GM12878 (cell line): ENCODE data around the gene RILPL2. TPM values are rescaled to one million over a fixed set of nuclear protein-coding genes. Genes with fewer than 3 reads are reported as not detected.
A peak's percentile ranks its signal among the peaks of the same experiment; 100 is the strongest.

Experiments used
- ATF2 ChIP-seq: IDR thresholded peaks from 2 replicates; pipeline ENCODE4 v1.6.1; 2012; ENCODE audit warnings: low read length, inconsistent platforms
- BCL11A ChIP-seq: IDR thresholded peaks from 2 replicates; pipeline ENCODE4 v1.6.1; 2011; ENCODE audit warnings: low read depth, low read length
- BRCA1 ChIP-seq: IDR thresholded peaks from 2 replicates; pipeline ENCODE4 v1.6.1; 2011; ENCODE audit warnings: low read depth, low read length, improper control_type of control experiment
- E2F8 ChIP-seq: fragments of 450-650 bp; IDR thresholded peaks from 2 replicates; pipeline ENCODE4 v1.6.1; 2018; ENCODE audit warnings: mild to moderate bottlenecking, low read depth, moderate library complexity; ENCODE audit not compliant: partially characterized antibody
- EP300 ChIP-seq, 2 experiments: fragments of 150-350 bp in 1 of 2; IDR thresholded peaks; 2 replicates each; pipeline ENCODE4 v1.6.1; 2011 to 2012; ENCODE audit warnings: low read depth in 2 of 2, low read length in 2 of 2, borderline replicate concordance in 1 of 2, improper control_type of control experiment in 1 of 2, inconsistent platforms in 1 of 2; ENCODE audit not compliant: control insufficient read depth in 1 of 2
- GATAD2B ChIP-seq: fragments of 450-650 bp; conservative IDR thresholded peaks from 2 replicates; pipeline ENCODE4 v1.6.1; 2017; ENCODE audit warnings: low read depth, mild to moderate bottlenecking, moderate library complexity
- MAX ChIP-seq: IDR thresholded peaks from 2 replicates; pipeline ENCODE4 v1.6.1; 2012; ENCODE audit warnings: low read depth, low read length, improper control_type of control experiment
- RB1 ChIP-seq: fragments of 450-650 bp; formaldehyde crosslinking; IDR thresholded peaks from 2 replicates; pipeline ENCODE4 v1.6.1; 2017; ENCODE audit warnings: mild to moderate bottlenecking, borderline replicate concordance
- RUNX3 ChIP-seq: IDR thresholded peaks from 2 replicates; pipeline ENCODE4 v1.6.1; 2012; ENCODE audit warnings: low read length, inconsistent platforms
- SKIL ChIP-seq: fragments of 450-650 bp; IDR thresholded peaks from 2 replicates; pipeline ENCODE4 v1.6.1; 2017; ENCODE audit warnings: mild to moderate bottlenecking, low read depth, inconsistent platforms; ENCODE audit not compliant: poor library complexity, severe bottlenecking
- STAT1 ChIP-seq: fragments of 450-650 bp; conservative IDR thresholded peaks from 2 replicates; pipeline ENCODE4 v1.6.1; 2014; ENCODE audit warnings: antibody characterized with exemption, mild to moderate bottlenecking
- TCF3 ChIP-seq: IDR thresholded peaks from 2 replicates; pipeline ENCODE4 v1.6.1; 2012; ENCODE audit warnings: low read depth, mild to moderate bottlenecking, low read length, borderline replicate concordance; ENCODE audit not compliant: insufficient read depth
- YBX1 ChIP-seq: fragments of 450-650 bp; IDR thresholded peaks from 2 replicates; pipeline ENCODE4 v1.6.1; 2016; ENCODE audit warnings: antibody characterized with exemption
- ZNF384 ChIP-seq: IDR thresholded peaks from 2 replicates; pipeline ENCODE4 v1.6.1; 2012; ENCODE audit warnings: low read depth, mild to moderate bottlenecking, low read length, improper control_type of control experiment, borderline replicate concordance
- polyA plus RNA-seq, 11 experiments: library from polyadenylated mRNA; depleted of rRNA in 4 of 11; unstranded in 6 of 11; stranded (reverse) in 5 of 11; fragments of >200 nt; fragmentation: Nextera tagmentation in 4 of 11; fragmentation: Illumina TruSeq in 1 of 11; extraction: Ambion mirVana in 4 of 11; extraction: Trizol in 1 of 11; gene quantifications; 1 replicate in 1 of 11; 2 replicates in 10 of 11; pipeline versions ENCODE4 v1.2.1 to v1.2.3, GENCODE V29; 2011 to 2016; ENCODE audit warnings: inconsistent platforms in 2 of 11, missing spikeins in 2 of 11, low read depth in 1 of 11
- total RNA-seq, 4 experiments: library from RNA; depleted of rRNA in 3 of 4; stranded (reverse); fragments of >200 nt in 3 of 4; fragmentation: Illumina TruSeq in 1 of 4; extraction: Trizol in 1 of 4; gene quantifications; 2 replicates each; pipeline versions ENCODE4 v1.2.1 to v1.2.3, GENCODE V29; 2013 to 2021
- TF ChIP-seq, protein P1 (sequence below): IDR thresholded peaks from 2 replicates; pipeline ENCODE4 v1.6.1; 2011; ENCODE audit warnings: mild to moderate bottlenecking, low read depth, low read length, moderate library complexity; ENCODE audit not compliant: insufficient replicate concordance

Gene RILPL2
- total and polyA plus RNA-seq, 10 of the 15 experiments (the other 5 are each of a cell fraction or from before 2014, with no cell fraction given) = 3.5 to 38.5 (median 19.7) TPM

GRCh38 chr12:123457980-123458779, 21.7 kb upstream of the RILPL2 start, which contains the start of gene SNRNP35 (continued):
- TF ChIP-seq SKIL = peak; percentile 85
- TF ChIP-seq ZNF384 = peak; percentile 85
- TF ChIP-seq BRCA1 = no peak
- peak; percentile 54 for TF ChIP-seq GATAD2B
- peak; percentile 64; the same call in 1 of the 2 replicates for TF ChIP-seq TCF3
- no peak for TF ChIP-seq YBX1
- peak; percentile 69 for TF ChIP-seq E2F8
- TF ChIP-seq MAX = peak; percentile 20; the same call in 1 of the 2 replicates
- TF ChIP-seq STAT1 = no peak
- TF ChIP-seq RUNX3 = peak; percentile 29
- TF ChIP-seq ATF2 = no peak
- TF ChIP-seq, protein P1, sequence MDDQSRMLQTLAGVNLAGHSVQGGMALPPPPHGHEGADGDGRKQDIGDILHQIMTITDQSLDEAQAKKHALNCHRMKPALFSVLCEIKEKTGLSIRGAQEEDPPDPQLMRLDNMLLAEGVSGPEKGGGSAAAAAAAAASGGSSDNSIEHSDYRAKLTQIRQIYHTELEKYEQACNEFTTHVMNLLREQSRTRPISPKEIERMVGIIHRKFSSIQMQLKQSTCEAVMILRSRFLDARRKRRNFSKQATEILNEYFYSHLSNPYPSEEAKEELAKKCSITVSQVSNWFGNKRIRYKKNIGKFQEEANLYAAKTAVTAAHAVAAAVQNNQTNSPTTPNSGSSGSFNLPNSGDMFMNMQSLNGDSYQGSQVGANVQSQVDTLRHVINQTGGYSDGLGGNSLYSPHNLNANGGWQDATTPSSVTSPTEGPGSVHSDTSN = no peak
- TF ChIP-seq RB1 = peak; percentile 80; the same call in 1 of the 2 replicates
- TF ChIP-seq BCL11A = no peak
- TF ChIP-seq EP300 (IDR thresholded peaks at IDR 0.05; ENCODE audit: borderline replicate concordance in 1 of 2, control insufficient read depth in 1 of 2, low read depth in 2 of 2, low read length in 2 of 2) = peak in 1 of 2 experiments; percentile 98; a peak in 2 of 4 replicates
